ENCODE data around the gene USP5. TPM values are rescaled to one million over a fixed set of nuclear protein-coding genes. Genes with fewer than 3 reads are reported as not detected.

Gene USP5
- total and polyA plus RNA-seq, 2 donors (not counting 1 experiment from before 2014, with no cell fraction given), result 35.1 to 59.7 TPM

GRCh38 chr12:6827982-6828780 lies 23.8 kb upstream of the USP5 start, which contains the start of gene P3H3:
P3H3 (plus strand) TSS chr12:6828407; CDS start chr12:6828441, 34 bp downstream.
- ATAC-seq (ENCODE audit: low read depth) (peak; percentile 19), DNase-seq (no peak)
- H3K36me3 ChIP-seq (replicated peaks in 1 of 2; ENCODE audit: control extremely low read depth in 1 of 2, control insufficient read depth in 1 of 2, extremely low read depth in 1 of 2, insufficient read depth in 2 of 2, low read length in 1 of 2), result no peaks in the 10 kb centered on the region
- peaks cover 0 to 13% (median 0%) of the 10 kb centered on the region in 3 donors for H3K9me3 ChIP-seq (ENCODE audit: control extremely low read depth in 1 of 3, control insufficient read depth in 2 of 3, insufficient read depth in 1 of 3, low read length in 2 of 3)
- H2AFZ ChIP-seq (ENCODE audit: insufficient read depth, low read depth, low read length, poor library complexity, severe bottlenecking), result peak within 1 kb of the TSS; percentile 91
- POLR2A ChIA-PET, result interaction anchor here (0.7 to 1.3 kb wide), 3 partner anchors 54 to 104 kb away, joined by 3 read pairs; partner anchors contain the start of genes COPS7A and MLF2
- H4K20me1 ChIP-seq (ENCODE audit: control insufficient read depth, insufficient read depth, low read length, poor library complexity, severe bottlenecking), result peaks cover 11% of the 10 kb centered on the region
- WGBS (ENCODE audit: insufficient coverage), result under 1% methylated on average over 53 of the region's 60 CpGs
- intact Hi-C loops (cut with micrococcal nuclease), result no loop called here
- Mint-ChIP-seq H3K9me3 (ENCODE audit: insufficient read depth) (no peaks in the 10 kb centered on the region), H3K27ac (peak within 1 kb of the TSS; percentile 59), H3K4me3 (peak within 1 kb of the TSS; percentile 93), H3K4me1 (peaks cover 21% of the 10 kb centered on the region), H3K27me3 (peaks cover 77% of the 10 kb centered on the region)
- H3K79me2 ChIP-seq (ENCODE audit: control insufficient read depth, insufficient read depth, low read length), result no peaks in the 10 kb centered on the region
- CTCF ChIA-PET, result interaction anchor here (0.6 to 6.2 kb wide), 8 partner anchors 8 to 354 kb away, joined by 3 to 31 read pairs (median 4); partner anchors contain the start of genes CDCA3, MLF2, SPSB2 and USP5
- H3K4me2 ChIP-seq (replicated peaks; ENCODE audit: low read depth, low read length, poor library complexity, severe bottlenecking), result peak within 1 kb of the TSS; percentile 100
- peak within 1 kb of the TSS; percentile 26 to 73 (median 58) for H3K4me3 ChIP-seq (ENCODE audit: control extremely low read depth in 1 of 5, extremely low read depth in 1 of 5, insufficient read depth in 1 of 5, low read depth in 2 of 5, low read length in 4 of 5)
- H3K9ac ChIP-seq (ENCODE audit: low read length), result peak within 1 kb of the TSS; percentile 80
- H3K4me1 ChIP-seq (ENCODE audit: control insufficient read depth in 2 of 2, insufficient read depth in 2 of 2, low read length in 2 of 2), result peaks cover 23 to 29% of the 10 kb centered on the region in 2 donors
- TF ChIP-seq EZH2 (IDR thresholded peaks at IDR 0.05; ENCODE audit: borderline replicate concordance, insufficient read depth, low read depth, low read length, poor library complexity, severe bottlenecking) (no peak), CTCF (IDR thresholded peaks at IDR 0.05) (no peak)
- peak within 1 kb of the TSS in 1 of 2 donors; percentile 41 for H3K27ac ChIP-seq (ENCODE audit: low read length in 2 of 2)
- peaks cover 0 to 72% (median 34%) of the 10 kb centered on the region in 4 experiments for H3K27me3 ChIP-seq (replicated peaks in 1 of 4; ENCODE audit: control extremely low read depth in 1 of 4, control insufficient read depth in 3 of 4, insufficient read depth in 4 of 4, low read length in 3 of 4)

Measured in B cell (primary cell).